Measurements from ENCODE around the gene TMEM220.
"Not testable (repeated sequence)": the region's sequence is repeated elsewhere in the genome, so short reads cannot be mapped to it uniquely, and the experiment has no call there.

The TMEM220 gene

DNA sequence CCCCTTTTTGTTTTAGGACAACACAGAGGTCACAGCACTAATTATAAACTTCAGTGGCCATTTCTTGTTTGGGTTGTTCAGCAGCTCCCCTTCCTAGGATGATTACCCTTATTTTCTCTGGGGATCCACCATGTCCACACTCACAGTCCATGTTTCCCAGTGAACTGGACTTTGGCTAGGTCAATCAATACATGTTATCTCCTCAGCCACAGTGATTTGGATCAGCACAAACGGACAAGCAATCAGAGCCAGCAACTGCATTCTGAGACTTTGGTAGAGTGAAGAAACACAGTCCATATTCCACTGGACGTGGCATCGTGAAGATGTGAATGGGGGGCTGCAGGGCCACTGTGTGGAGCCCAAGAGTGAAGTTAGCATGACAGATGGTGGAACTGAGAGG is 4.6 kb downstream of the TMEM220 start:
- no peak for DNase-seq

GRCh38 chr17:10724546-10725195 is 5.2 kb downstream of the TMEM220 start:
- no peak for DNase-seq

DNA sequence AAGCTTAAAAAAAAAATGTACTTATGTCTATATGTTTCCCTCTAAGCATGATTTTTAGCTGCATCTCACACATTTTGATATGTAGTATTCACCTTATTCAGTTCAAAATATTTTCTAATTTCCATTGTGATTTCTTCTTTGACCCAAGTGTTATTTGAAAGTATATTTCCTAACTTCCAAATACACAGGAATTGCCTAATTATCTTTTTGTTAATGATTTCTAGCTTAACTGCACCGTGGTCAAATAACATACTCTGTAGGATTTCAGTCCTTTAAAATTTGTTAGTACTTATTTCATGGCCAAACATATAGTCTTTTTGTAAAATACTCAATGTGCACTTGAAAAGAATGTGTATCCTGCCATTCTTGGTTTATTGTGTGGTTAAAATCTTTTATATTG is 11.3 kb downstream of the TMEM220 start:
- no peak for DNase-seq

DNA sequence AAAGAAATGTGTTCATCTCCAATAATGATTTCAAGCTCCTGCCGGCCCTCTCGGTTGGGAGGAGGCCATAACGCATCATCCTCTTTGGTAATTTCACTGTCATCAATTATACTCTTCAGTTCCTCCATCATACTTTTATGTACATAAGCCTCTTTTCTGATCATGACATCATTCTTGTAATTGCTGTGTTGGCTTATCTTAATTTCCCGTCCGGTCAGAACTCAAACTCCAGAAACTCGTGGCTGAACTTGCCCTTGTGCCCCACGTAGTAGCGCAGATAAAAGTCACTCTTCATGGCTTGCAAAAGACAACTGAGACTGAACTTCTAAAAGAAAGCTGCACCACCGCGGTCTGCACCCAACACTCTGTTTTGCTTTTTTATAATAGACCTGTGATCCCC is 13.6 kb downstream of the TMEM220 start:
- no peak for DNase-seq

DNA sequence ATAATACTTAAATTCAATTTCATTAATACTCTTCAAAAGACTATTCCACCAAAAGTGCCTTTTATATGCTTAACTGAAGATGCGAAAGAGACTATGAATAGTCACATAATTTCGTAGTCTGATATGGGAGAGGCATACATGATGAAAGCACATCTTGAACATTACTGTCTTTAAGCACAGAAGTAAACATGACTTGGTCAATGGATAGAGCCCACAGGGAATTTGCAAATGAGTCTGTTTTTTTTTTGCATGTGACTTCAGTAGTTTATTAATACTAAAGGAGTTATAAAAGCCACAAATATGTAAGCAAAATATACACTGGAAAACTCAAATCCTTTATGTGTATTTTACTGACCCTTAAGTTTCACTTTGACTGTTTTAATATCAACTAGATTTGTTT is 16.5 kb downstream of the TMEM220 start:
- DNase-seq = no peak

GRCh38 chr17:10705727-10706126 is 24.1 kb downstream of the TMEM220 start:
- DNase-seq = no peak

GRCh38 chr17:10702574-10702973 is 27.2 kb downstream of the TMEM220 start:
- no peak for DNase-seq

DNA sequence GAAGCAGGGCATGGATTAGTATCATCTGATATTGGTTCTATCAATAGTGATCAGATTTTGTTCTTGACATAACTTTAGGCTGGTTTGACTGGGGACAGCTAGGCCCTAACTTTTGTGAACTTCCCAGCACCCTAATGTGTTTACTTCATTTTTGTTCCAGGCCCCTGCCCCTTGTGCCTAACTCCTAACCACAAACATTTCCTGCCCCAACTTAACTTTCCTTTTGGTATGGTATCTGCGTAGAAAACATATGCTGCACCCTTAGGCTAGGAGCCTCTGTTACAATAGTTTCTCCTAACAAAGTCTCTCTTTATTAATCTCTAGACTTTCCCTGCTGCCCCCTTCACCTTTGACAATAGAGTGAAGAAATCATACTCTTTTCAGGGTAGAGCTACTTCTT is 30.0 kb downstream of the TMEM220 start:
- DNase-seq = no peak

DNA sequence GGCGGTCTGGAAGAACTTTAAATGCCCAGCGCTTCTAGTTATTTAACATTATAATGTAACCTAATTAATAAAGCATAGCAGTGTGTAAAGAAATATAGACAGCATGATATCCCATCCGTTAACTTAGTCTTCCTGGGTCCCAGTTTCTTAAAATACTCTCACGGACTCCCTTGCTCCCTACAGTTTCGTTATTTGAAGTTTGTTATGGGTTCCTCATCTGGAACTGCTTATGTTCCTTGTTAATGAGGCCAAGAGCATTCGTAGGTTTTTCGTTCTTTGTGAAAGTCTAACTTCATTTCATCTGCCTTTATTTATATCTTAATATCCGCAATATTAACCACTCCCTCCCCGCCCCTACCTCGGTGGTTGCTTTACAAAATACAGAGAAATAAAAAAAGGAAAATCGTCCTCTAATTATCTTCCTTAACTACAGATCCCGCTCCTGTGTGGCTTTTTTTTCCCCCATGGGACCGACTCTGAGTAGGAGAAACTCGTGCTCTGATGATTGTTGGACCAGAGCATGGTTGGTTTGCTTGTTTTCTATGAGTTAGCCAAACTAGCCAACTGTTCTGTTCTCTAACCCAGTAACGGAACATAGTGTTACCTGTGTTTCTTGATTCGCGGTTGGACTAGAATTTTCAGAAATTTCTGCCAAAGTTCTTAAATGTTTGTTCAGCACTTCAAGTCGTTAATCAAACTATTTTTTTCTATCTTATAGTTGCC is 31.6 kb downstream of the TMEM220 start:
- no peak for DNase-seq

- peak; percentile 47 for DNase-seq
Measured at GRCh38 chr17:10697092-10698081, 32.4 kb downstream of the TMEM220 start, which contains the start of the genes ADPRM and SCO1. Gene ADPRM (plus strand): TSS chr17:10697594. CDS start chr17:10704927, 7,333 bp downstream. Gene SCO1 (minus strand): TSS chr17:10697533. CDS start chr17:10697507, 26 bp downstream.

GRCh38 chr17:10695875-10696407 is 33.9 kb downstream of the TMEM220 start:
- DNase-seq = not testable (repeated sequence)

- DNase-seq = no peak
Measured at GRCh38 chr17:10687499-10687898, 42.3 kb downstream of the TMEM220 start.

DNA sequence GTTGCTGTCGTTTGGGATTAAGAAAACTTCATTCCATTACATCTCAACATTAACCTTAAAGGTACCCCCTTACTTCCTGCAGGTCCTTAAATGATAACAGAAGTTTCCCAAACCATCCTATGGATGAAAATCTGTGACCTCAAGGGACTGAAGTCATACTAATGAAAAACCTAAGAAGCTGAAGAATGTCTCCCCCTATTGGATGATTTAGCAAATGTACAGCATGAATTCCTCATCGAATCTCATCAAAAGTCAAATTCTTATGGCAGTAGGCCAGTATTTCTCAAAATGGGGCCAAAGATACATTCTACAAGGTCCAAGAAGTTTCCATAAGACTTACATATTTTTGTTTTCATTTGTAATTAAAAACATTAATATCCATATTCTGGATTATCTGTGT is 46.0 kb downstream of the TMEM220 start:
- no peak for DNase-seq

- DNase-seq = no peak
Measured at GRCh38 chr17:10681866-10682446, 47.9 kb downstream of the TMEM220 start.

- no peak for DNase-seq
Measured at GRCh38 chr17:10674704-10675103, 55.1 kb downstream of the TMEM220 start.

- no peak for DNase-seq
Measured at GRCh38 chr17:10673312-10673711, 56.5 kb downstream of the TMEM220 start.

DNA sequence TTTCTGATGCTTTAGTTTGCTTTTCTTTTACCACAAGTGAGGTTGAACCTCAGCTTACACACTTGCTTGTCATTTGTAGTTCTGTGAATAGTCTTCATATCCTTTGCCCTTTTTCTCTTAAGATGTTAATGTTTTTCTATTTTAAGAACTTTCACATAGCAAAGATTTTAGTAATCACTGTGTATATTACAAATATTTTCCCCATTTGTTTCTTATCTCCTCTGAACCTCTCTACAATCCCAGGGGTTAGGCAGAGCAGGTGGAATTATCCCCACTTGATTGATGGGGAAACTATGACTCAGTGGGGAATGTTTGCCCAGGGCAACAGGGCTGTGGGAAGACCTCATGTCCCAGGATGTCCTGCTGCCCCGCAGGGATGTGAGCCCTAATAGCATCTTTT is 61.0 kb downstream of the TMEM220 start:
- no peak for DNase-seq

DNA sequence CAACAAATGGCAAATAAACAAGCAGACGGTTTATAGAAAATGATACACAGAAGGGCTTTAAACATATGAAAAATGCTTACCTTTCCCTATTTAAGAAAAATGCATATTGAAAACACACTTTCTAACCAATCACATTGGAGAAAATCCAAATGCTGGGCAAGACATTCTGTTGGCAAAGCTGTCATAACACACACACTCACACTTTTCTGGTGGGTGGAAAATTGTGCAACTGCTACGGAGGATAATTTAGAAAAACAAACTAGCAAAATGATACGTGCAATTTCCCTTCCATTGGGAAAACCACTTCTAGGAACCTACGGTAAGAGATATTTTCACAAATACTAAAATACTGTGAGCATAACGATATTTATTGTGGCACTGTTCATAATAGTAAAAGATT is 62.9 kb downstream of the TMEM220 start:
- no peak for DNase-seq

DNA sequence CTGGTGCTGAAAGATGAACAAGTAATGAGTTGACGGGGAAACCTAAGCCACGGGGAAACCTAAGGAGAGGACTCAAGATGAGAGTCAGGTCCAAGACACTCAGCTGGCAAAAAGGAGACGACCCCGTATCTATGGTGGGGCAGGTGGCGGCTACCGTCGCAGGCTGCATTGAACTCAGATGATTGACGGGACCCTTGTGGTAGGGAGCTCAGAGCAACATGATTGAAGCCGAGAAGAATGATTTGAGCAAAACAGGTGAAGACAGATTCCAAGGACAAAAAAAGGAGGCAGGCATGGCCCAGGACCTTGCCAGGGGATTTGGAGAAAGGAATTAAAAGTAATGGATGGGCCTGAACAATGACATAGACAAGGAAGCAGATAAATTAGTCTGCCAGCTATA is 65.3 kb downstream of the TMEM220 start:
- DNase-seq = no peak

All from NCI-H2107 (cell line).